Inflammatory macrophage treated with lipopolysaccharide for 1 hour (primary cell): ENCODE results near the gene CARF.

ENCODE experiments used
- DNase-seq, 2 donors: peaks; one replicate each; pipeline ENCODE4 v3.0.0-alpha.2; 2020 to 2022

The CARF gene

GRCh38 chr2:203025592-203025991 lies 113.5 kb downstream of the CARF start:
- DNase-seq = no peak

- no peak for DNase-seq
Observed at GRCh38 chr2:203030545-203030944, 118.5 kb downstream of the CARF start.

- no peak for DNase-seq
Observed at GRCh38 chr2:203030991-203031390, 118.9 kb downstream of the CARF start.

- DNase-seq = peak; percentile 7 to 21
Observed at GRCh38 chr2:203033395-203033794, 121.3 kb downstream of the CARF start.

DNA sequence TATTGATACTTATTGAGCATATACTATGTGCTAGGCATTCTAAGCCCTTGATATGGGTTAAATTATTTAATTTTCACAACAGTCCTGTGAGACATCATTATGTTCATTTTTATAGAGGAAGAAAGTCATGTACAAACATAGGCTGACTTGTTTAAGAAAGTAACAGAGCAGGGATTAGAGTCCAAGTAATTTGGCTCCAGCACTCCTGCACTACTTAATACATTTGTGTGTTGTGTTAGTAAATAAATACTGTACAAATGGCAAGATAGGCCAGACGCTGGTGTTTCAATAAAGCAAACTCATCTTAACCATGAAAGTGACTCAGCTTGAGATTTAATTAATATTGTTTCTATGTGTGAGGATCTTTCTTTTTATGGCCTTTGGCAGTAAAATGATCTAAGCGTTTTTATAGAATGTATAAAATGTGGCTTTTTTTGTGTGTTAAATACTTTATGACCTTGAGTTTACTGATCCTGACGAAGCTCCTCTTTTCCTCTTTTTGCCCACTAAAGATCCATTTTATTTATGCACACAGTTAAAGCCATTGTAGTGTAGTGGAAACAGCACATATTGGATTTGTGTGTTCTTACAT lies 123.9 kb downstream of the CARF start:
- no peak for DNase-seq
